ENCODE measurements around the gene FIBIN. TPM values are rescaled to one million over a fixed set of nuclear protein-coding genes. Genes with fewer than 3 reads are reported as not detected.
"Not testable (repeated sequence)": the region's sequence is repeated elsewhere in the genome, so short reads cannot be mapped to it uniquely, and the experiment has no call there.

Gene FIBIN
- total and polyA plus RNA-seq, 2 donors from 2014 or later, result 14.5 to 85.4 TPM

DNA sequence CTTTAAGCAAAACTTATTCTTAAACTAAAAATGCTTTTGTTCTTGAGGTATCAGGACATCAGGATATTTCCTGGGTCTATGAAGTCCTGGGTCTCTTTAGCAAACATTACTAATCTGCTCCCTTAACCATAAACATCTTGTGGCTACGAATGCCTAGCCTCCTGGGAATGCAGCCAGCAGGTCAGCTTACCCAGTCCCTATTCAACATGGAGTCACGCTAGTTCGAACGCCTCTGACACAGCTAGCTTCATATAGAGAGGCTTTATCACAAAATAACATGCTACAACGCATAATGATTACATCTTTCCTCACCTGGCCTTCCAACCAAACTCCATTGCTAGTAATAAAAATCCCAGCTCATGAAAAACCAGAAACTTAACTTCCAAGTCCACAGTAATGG lies 17.5 kb upstream of the FIBIN start:
- Histone ChIP-seq H3K27me3 (ENCODE audit: control insufficient read depth, insufficient read depth, low read length) (no peaks in the 10 kb centered on the region), H3K9me3 (ENCODE audit: control insufficient read depth in 2 of 3, insufficient read depth in 1 of 3, low read length in 3 of 3) (peaks cover 0 to 7% (median 0%) of the 10 kb centered on the region in 3 donors), H3K4me3 (ENCODE audit: low read length in 3 of 3) (no peak overlapping the region), H3K9ac (ENCODE audit: low read length in 3 of 3) (no peak overlapping the region), H3K27ac (ENCODE audit: low read depth in 2 of 2, low read length in 2 of 2) (no peak overlapping the region), H3K4me1 (ENCODE audit: control insufficient read depth in 2 of 3, insufficient read depth in 2 of 3, low read depth in 1 of 3, low read length in 3 of 3) (no peaks in the 10 kb centered on the region), H3K36me3 (ENCODE audit: control insufficient read depth in 2 of 3, insufficient read depth in 3 of 3, low read length in 3 of 3) (no peaks in the 10 kb centered on the region)
- TF ChIP-seq, protein P1, sequence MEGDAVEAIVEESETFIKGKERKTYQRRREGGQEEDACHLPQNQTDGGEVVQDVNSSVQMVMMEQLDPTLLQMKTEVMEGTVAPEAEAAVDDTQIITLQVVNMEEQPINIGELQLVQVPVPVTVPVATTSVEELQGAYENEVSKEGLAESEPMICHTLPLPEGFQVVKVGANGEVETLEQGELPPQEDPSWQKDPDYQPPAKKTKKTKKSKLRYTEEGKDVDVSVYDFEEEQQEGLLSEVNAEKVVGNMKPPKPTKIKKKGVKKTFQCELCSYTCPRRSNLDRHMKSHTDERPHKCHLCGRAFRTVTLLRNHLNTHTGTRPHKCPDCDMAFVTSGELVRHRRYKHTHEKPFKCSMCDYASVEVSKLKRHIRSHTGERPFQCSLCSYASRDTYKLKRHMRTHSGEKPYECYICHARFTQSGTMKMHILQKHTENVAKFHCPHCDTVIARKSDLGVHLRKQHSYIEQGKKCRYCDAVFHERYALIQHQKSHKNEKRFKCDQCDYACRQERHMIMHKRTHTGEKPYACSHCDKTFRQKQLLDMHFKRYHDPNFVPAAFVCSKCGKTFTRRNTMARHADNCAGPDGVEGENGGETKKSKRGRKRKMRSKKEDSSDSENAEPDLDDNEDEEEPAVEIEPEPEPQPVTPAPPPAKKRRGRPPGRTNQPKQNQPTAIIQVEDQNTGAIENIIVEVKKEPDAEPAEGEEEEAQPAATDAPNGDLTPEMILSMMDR (IDR thresholded peaks at IDR 0.05; ENCODE audit: borderline replicate concordance, extremely low read depth, insufficient read depth), result no peak
- FAIRE-seq, result no peak
- DNase-seq, result no peak
- intact Hi-C loops (cut with DNase I), result no loop called here

DNA sequence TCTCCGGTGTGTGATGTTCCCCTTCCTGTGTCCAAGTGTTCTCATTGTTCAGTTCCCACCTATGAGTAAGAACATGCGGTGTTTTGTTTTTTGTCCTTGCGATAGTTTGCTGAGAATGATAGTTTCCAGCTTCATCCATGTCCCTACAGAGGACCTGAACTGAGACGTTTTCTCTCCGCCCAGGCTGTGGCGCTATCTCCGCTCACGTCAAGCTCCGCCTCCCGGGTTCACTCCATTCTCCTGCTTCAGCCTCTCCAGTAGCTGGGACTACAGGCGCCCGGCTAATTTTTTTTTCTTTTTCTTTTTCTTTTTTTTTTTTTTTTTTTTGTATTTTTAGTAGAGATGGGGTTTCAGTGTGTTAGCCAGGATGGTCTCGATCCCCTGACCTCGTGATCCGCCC lies 16.7 kb upstream of the FIBIN start:
- H3K27me3 ChIP-seq (ENCODE audit: control insufficient read depth, insufficient read depth, low read length); H3K27ac ChIP-seq (ENCODE audit: low read depth in 2 of 2, low read length in 2 of 2); H3K4me1 ChIP-seq (ENCODE audit: control insufficient read depth in 2 of 3, insufficient read depth in 2 of 3, low read depth in 1 of 3, low read length in 3 of 3); H3K4me3 ChIP-seq (ENCODE audit: low read length in 3 of 3); intact Hi-C loops (cut with DNase I); H3K9me3 ChIP-seq (ENCODE audit: control insufficient read depth in 2 of 3, insufficient read depth in 1 of 3, low read length in 3 of 3); H3K9ac ChIP-seq (ENCODE audit: low read length in 3 of 3); DNase-seq; H3K36me3 ChIP-seq (ENCODE audit: control insufficient read depth in 2 of 3, insufficient read depth in 3 of 3, low read length in 3 of 3); FAIRE-seq: not testable (repeated sequence)

DNA sequence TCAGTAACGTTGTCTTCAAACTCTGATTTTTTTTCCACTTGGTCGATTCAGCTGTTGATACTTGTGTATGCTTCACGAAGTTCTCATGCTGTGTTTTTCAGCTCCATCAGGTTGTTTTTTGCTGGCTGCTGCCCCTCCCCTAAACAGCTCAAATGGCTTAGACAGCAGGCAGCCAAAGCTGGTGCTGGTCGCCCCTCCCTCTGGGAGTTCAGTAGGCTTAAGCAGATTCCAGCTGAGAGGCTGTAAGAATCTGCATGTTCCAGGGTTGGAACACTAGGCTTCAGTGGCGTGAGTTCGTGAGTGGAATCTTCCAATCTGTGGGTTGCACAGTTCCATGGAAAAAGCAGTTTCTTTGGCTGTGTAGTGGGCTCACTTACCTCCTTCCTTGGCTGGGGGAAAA lies 10.3 kb upstream of the FIBIN start:
- H3K4me1 ChIP-seq (ENCODE audit: control insufficient read depth in 2 of 3, insufficient read depth in 2 of 3, low read depth in 1 of 3, low read length in 3 of 3), result no peaks in the 10 kb centered on the region
- intact Hi-C loops (cut with DNase I), result no loop called here
- FAIRE-seq (no peak), DNase-seq (no peak)
- H3K27ac ChIP-seq (ENCODE audit: low read depth in 2 of 2, low read length in 2 of 2), result no peak overlapping the region
- H3K9ac ChIP-seq (ENCODE audit: low read length in 3 of 3), result no peak overlapping the region
- H3K4me3 ChIP-seq (ENCODE audit: low read length in 3 of 3), result no peak overlapping the region
- H3K27me3 ChIP-seq (ENCODE audit: control insufficient read depth, insufficient read depth, low read length), result no peaks in the 10 kb centered on the region
- no peaks in the 10 kb centered on the region for H3K36me3 ChIP-seq (ENCODE audit: control insufficient read depth in 2 of 3, insufficient read depth in 3 of 3, low read length in 3 of 3)
- TF ChIP-seq, protein P1 (IDR thresholded peaks at IDR 0.05; ENCODE audit: borderline replicate concordance, extremely low read depth, insufficient read depth), result no peak
- peaks cover 0 to 7% (median 0%) of the 10 kb centered on the region in 3 donors for H3K9me3 ChIP-seq (ENCODE audit: control insufficient read depth in 2 of 3, insufficient read depth in 1 of 3, low read length in 3 of 3)

DNA sequence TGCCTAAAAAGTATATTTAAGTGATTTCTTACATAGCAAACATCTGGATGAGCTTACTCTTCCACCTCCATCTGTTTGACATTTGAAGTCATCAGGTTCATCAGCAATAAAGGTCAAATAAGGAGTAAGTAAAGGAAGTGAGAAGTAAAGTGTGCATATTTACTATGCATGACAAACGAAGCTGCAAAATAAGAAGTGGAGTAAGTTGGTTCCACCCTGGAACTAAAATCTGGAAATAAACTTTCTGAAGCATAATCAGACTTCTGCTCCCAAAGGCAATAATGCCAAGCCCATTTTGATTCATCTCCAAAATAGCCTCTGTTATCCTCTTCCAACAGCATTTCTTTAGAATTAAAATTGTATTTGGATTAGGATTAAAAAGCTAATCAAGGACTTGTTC lies 8.4 kb upstream of the FIBIN start:
- intact Hi-C loops (cut with DNase I), result no loop called here
- H3K4me1 ChIP-seq (ENCODE audit: control insufficient read depth in 2 of 3, insufficient read depth in 2 of 3, low read depth in 1 of 3, low read length in 3 of 3), result no peaks in the 10 kb centered on the region
- TF ChIP-seq, protein P1 (IDR thresholded peaks at IDR 0.05; ENCODE audit: borderline replicate concordance, extremely low read depth, insufficient read depth), result no peak
- no peaks in the 10 kb centered on the region for H3K36me3 ChIP-seq (ENCODE audit: control insufficient read depth in 2 of 3, insufficient read depth in 3 of 3, low read length in 3 of 3)
- no peak overlapping the region for H3K27ac ChIP-seq (ENCODE audit: low read depth in 2 of 2, low read length in 2 of 2)
- FAIRE-seq (no peak), DNase-seq (no peak)
- H3K9ac ChIP-seq (ENCODE audit: low read length in 3 of 3), result no peak overlapping the region
- H3K27me3 ChIP-seq (ENCODE audit: control insufficient read depth, insufficient read depth, low read length), result no peaks in the 10 kb centered on the region
- H3K9me3 ChIP-seq (ENCODE audit: control insufficient read depth in 2 of 3, insufficient read depth in 1 of 3, low read length in 3 of 3), result no peaks in the 10 kb centered on the region
- no peak overlapping the region for H3K4me3 ChIP-seq (ENCODE audit: low read length in 3 of 3)
